BLaER1 (cell line): ENCODE results near the gene RACGAP1.
"Not testable (repeated sequence)": the region's sequence is repeated elsewhere in the genome, so short reads cannot be mapped to it uniquely, and the experiment has no call there.

Experiments used
- H3K27ac ChIP-seq: shearing (Covaris generic); formaldehyde crosslinking; 2 replicates; pipeline ENCODE4 v1.8.1; 2022
- H3K27me3 ChIP-seq: shearing (Covaris generic); formaldehyde crosslinking; 2 replicates; pipeline ENCODE4 v1.8.1; 2022
- H3K36me3 ChIP-seq: shearing (Covaris generic); formaldehyde crosslinking; 2 replicates; pipeline ENCODE4 v1.8.1; 2022
- H3K4me1 ChIP-seq: shearing (Covaris generic); formaldehyde crosslinking; 2 replicates; pipeline ENCODE4 v1.8.1; 2022
- H3K4me2 ChIP-seq: shearing (Covaris generic); formaldehyde crosslinking; 2 replicates; pipeline ENCODE4 v1.8.1; 2022
- H3K4me3 ChIP-seq: shearing (Covaris generic); formaldehyde crosslinking; 2 replicates; pipeline ENCODE4 v1.8.1; 2022
- H3K9ac ChIP-seq: shearing (Covaris generic); formaldehyde crosslinking; 2 replicates; pipeline ENCODE4 v1.8.1; 2022
- H3K9me3 ChIP-seq: shearing (Covaris generic); formaldehyde crosslinking; 2 replicates; pipeline ENCODE4 v1.8.1; 2022
- H4K20me1 ChIP-seq: shearing (Covaris generic); formaldehyde crosslinking; 2 replicates; pipeline ENCODE4 v1.8.1; 2022
- Cebpa-rat ChIP-seq: shearing (Covaris generic); IDR thresholded peaks from 2 replicates; pipeline ENCODE4 v1.8.1; 2022

Gene RACGAP1

DNA sequence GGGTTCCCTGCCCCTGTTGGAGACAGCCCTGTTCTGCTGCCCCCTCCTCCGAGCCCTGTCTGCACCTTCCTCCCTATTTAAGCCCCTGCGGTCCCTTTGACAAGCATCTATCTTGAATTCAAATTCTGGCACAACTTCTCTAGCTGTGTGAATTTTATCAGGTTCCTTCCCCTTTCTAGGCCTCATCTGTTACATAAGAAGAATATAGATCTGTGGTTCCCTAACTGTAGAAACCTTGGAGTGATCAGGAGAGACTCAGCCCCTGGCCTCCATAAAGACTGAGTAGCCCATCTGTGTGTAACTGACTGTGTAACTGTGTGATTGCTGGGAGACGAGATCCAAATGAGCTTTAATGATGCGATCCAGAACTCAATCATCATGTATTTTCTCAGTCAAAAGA, 13.0 kb upstream of the RACGAP1 start:
- no peaks in the 10 kb centered on the region for H4K20me1 ChIP-seq
- H3K27ac ChIP-seq = no peak overlapping the region
- H3K27me3 ChIP-seq = no peaks in the 10 kb centered on the region
- no peak overlapping the region for H3K4me3 ChIP-seq
- no peak for TF ChIP-seq Cebpa-rat
- H3K4me1 ChIP-seq = peaks cover 6% of the 10 kb centered on the region; the same call in 1 of the 2 replicates
- no peaks in the 10 kb centered on the region for H3K36me3 ChIP-seq
- no peak overlapping the region for H3K9ac ChIP-seq
- H3K4me2 ChIP-seq = no peak overlapping the region
- no peaks in the 10 kb centered on the region for H3K9me3 ChIP-seq

DNA sequence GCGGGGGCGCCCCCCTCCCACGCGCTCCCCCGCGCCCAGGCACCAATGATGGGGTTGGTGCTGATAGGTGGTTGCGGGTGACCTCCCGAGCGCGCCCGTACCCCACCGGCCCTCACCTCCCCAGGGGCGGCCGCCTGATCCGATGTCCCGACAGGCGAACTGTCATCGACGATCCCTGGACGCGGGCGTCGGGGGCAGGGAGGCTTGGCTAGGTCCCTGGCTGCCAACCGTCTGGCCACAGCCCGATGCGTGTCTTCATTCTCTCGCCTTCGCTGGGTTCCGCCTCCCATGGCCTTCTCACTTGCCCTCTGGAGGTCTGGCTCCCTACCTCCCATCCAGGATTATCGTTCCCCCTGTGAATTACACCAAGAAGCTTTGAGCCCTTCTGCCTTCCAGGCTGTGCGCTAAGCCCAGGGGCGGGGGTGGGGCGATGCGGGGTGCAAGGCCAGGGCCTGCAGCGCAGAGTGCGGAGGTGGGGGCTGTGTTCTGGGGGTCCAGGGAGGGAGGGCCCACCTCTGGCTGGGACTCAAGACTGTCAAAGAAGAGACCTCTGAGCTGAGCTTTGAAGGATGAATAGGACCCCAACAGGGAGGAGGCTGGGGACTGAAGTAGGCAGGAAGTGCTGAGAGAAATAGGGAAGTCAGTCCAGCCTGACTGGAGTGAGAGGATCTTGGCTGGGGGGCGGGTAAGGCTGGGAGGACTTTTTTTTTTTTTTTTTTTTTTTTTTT, 7.7 kb upstream of the RACGAP1 start:
- Histone ChIP-seq H3K27ac (no peak overlapping the region), H3K4me3 (no peak overlapping the region), H3K36me3 (no peaks in the 10 kb centered on the region), H4K20me1 (no peaks in the 10 kb centered on the region), H3K9me3 (no peaks in the 10 kb centered on the region), H3K9ac (no peak overlapping the region), H3K4me1 (peaks cover 8% of the 10 kb centered on the region; the same call in 1 of the 2 replicates), H3K27me3 (no peaks in the 10 kb centered on the region), H3K4me2 (peak overlapping the region; percentile 24; the same call in 1 of the 2 replicates)
- no peak for TF ChIP-seq Cebpa-rat

DNA sequence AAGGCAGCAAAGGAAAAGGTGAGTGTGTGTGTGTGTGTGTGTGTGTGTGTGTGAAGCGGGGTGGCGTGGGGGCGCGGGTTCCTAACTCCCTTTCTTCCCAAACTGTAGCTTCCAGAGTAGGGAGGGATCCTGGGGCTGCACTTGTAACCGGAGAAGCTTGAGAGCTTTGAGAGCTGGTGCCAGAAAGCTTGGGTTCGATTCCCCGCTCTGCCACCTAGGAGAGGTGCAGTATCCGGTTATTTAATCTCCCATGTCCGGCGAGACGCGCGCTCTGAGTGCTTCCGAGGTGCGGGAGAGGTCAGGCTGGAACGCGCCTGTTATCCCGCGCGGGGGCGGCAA, 7.2 kb upstream of the RACGAP1 start:
- no peaks in the 10 kb centered on the region for H3K36me3 ChIP-seq
- peaks cover 8% of the 10 kb centered on the region; the same call in 1 of the 2 replicates for H3K4me1 ChIP-seq
- TF ChIP-seq Cebpa-rat = no peak
- H3K9me3 ChIP-seq = no peaks in the 10 kb centered on the region
- H3K9ac ChIP-seq = no peak overlapping the region
- H3K27ac ChIP-seq = no peak overlapping the region
- H3K4me2 ChIP-seq = no peak overlapping the region
- no peaks in the 10 kb centered on the region for H4K20me1 ChIP-seq
- no peaks in the 10 kb centered on the region for H3K27me3 ChIP-seq
- no peak overlapping the region for H3K4me3 ChIP-seq

DNA sequence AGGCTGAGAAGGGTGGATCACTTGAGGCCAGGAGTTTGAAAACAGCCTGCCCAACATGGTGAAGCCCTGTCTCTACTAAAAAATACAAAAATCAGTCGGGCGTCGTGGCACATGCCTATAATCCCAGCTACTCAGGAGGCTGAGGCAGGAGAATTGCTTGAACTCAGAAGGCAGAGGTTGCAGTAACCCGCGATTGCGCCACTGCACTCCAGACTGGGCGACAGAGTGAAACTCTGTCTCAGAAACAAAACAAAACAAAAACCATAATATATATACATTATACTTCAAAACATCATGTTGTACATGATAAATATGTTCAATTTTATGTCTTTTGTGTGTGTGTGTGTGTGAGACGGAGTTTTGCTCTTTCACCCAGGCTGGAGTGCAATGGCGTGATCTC, 5.2 kb upstream of the RACGAP1 start:
- H3K9me3 ChIP-seq, H3K27me3 ChIP-seq, H3K4me2 ChIP-seq, H3K36me3 ChIP-seq, H3K9ac ChIP-seq, H3K27ac ChIP-seq, H4K20me1 ChIP-seq, H3K4me3 ChIP-seq: not testable (repeated sequence)
- H3K4me1 ChIP-seq = peaks cover 15% of the 10 kb centered on the region

GRCh38 chr12:50026691-50027090, 1.4 kb upstream of the RACGAP1 start:
- Histone ChIP-seq H3K36me3 (peaks cover 9% of the 10 kb centered on the region; the same call in 1 of the 2 replicates), H4K20me1 (no peaks in the 10 kb centered on the region), H3K4me1 (peaks cover 34% of the 10 kb centered on the region), H3K4me3 (no peak overlapping the region), H3K27me3 (no peaks in the 10 kb centered on the region), H3K27ac (no peak overlapping the region), H3K9ac (no peak overlapping the region), H3K4me2 (no peak overlapping the region), H3K9me3 (no peaks in the 10 kb centered on the region)
- TF ChIP-seq Cebpa-rat = no peak

DNA sequence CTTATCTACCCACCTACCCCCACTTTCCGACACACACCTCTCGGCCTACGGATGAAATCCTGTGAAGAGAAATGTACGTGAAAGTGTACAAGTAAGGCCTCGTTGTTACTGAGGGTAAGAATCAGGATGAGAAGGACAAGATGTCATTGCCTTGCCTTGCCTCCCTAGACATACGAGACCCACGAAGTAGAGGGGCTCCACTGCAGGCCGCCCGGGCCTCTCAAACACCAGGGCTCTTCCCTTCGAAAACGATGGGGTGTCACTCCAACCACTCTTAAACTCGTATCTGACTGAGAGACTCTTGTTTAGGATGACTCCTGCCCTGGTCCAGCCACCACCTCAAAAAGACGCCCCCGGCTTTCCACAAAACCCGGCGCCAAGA, 498 bp downstream of the RACGAP1 start:
- no peak for TF ChIP-seq Cebpa-rat
- H3K9ac ChIP-seq = peak overlapping the region; percentile 91
- H4K20me1 ChIP-seq = peaks cover 15% of the 10 kb centered on the region
- peaks cover 15% of the 10 kb centered on the region; the same call in 1 of the 2 replicates for H3K36me3 ChIP-seq
- no peaks in the 10 kb centered on the region for H3K9me3 ChIP-seq
- H3K27me3 ChIP-seq = no peaks in the 10 kb centered on the region
- peak overlapping the region; percentile 91 for H3K27ac ChIP-seq
- H3K4me1 ChIP-seq = peaks cover 34% of the 10 kb centered on the region
- H3K4me3 ChIP-seq = peak overlapping the region; percentile 94
- H3K4me2 ChIP-seq = peak overlapping the region; percentile 84

- peak overlapping the region; percentile 91 for H3K9ac ChIP-seq
- peak overlapping the region; percentile 84 for H3K4me2 ChIP-seq
- no peaks in the 10 kb centered on the region for H3K27me3 ChIP-seq
- peaks cover 34% of the 10 kb centered on the region for H3K4me1 ChIP-seq
- H3K4me3 ChIP-seq = peak overlapping the region; percentile 94
- TF ChIP-seq Cebpa-rat = no peak
- H4K20me1 ChIP-seq = peaks cover 20% of the 10 kb centered on the region
- peaks cover 17% of the 10 kb centered on the region; the same call in 1 of the 2 replicates for H3K36me3 ChIP-seq
- peak overlapping the region; percentile 91; the same call in 1 of the 2 replicates for H3K27ac ChIP-seq
- H3K9me3 ChIP-seq = no peaks in the 10 kb centered on the region
Measured at GRCh38 chr12:50024227-50024626, 1.1 kb downstream of the RACGAP1 start.

GRCh38 chr12:50022903-50023302, 2.4 kb downstream of the RACGAP1 start:
- Histone ChIP-seq H3K9ac (no peak overlapping the region), H3K4me1 (peaks cover 34% of the 10 kb centered on the region), H3K27ac (no peak overlapping the region), H3K27me3 (no peaks in the 10 kb centered on the region), H3K4me3 (no peak overlapping the region), H3K9me3 (no peaks in the 10 kb centered on the region), H3K36me3 (peaks cover 23% of the 10 kb centered on the region; the same call in 1 of the 2 replicates), H3K4me2 (peak overlapping the region; percentile 84), H4K20me1 (peaks cover 33% of the 10 kb centered on the region)
- no peak for TF ChIP-seq Cebpa-rat

- Histone ChIP-seq H3K36me3 (peaks cover 36% of the 10 kb centered on the region), H3K4me2 (no peak overlapping the region)
Measured at GRCh38 chr12:50021031-50021430, 4.3 kb downstream of the RACGAP1 start.

GRCh38 chr12:50019524-50019923, 5.8 kb downstream of the RACGAP1 start:
- Histone ChIP-seq H3K4me1 (peaks cover 33% of the 10 kb centered on the region), H3K27ac (no peak overlapping the region), H3K36me3 (peaks cover 50% of the 10 kb centered on the region), H3K9me3 (no peaks in the 10 kb centered on the region), H3K27me3 (no peaks in the 10 kb centered on the region), H4K20me1 (peaks cover 61% of the 10 kb centered on the region), H3K4me3 (no peak overlapping the region), H3K9ac (no peak overlapping the region), H3K4me2 (no peak overlapping the region)
- no peak for TF ChIP-seq Cebpa-rat

More at GRCh38 chr12:50021031-50021430, 4.3 kb downstream of the RACGAP1 start:
- Histone ChIP-seq H3K4me3 (no peak overlapping the region), H3K9me3 (no peaks in the 10 kb centered on the region), H3K4me1 (peaks cover 31% of the 10 kb centered on the region), H3K27ac (no peak overlapping the region), H3K9ac (no peak overlapping the region), H4K20me1 (peaks cover 52% of the 10 kb centered on the region), H3K27me3 (no peaks in the 10 kb centered on the region)
- no peak for TF ChIP-seq Cebpa-rat

DNA sequence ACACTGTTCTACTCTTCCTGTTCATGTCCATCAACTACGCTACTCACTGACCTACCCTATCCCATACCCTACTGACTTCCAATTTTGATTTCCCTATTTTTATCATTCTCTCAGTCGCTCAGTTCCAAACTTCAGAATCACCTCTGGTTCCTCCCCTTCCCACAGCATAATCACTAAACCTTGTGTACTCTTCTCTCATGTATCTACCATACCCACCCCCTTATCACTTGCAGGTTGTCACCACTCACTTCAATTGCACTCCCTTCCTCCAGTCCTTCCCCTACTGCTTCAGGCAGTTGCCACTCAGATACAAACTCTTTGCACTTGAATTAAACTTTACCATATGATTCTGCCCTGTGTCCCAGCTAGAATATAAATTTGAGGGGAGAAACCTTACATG, 6.3 kb downstream of the RACGAP1 start:
- no peaks in the 10 kb centered on the region for H3K9me3 ChIP-seq
- H3K4me2 ChIP-seq = no peak overlapping the region
- no peaks in the 10 kb centered on the region for H3K27me3 ChIP-seq
- no peak overlapping the region for H3K27ac ChIP-seq
- TF ChIP-seq Cebpa-rat = no peak
- no peak overlapping the region for H3K9ac ChIP-seq
- H3K4me3 ChIP-seq = no peak overlapping the region
- peaks cover 66% of the 10 kb centered on the region for H4K20me1 ChIP-seq
- H3K36me3 ChIP-seq = peaks cover 56% of the 10 kb centered on the region
- H3K4me1 ChIP-seq = peaks cover 33% of the 10 kb centered on the region
